SU-DHL-6 (cell line): ENCODE results near the gene TANGO2.

Experiments used
- H2AFZ ChIP-seq: fragments of 200-600 bp; sonication (generic); 2 replicates; pipeline ENCODE4 v1.6.1; 2014; ENCODE audit warnings: low read depth, mild to moderate bottlenecking, moderate library complexity, mixed read lengths, antibody characterized with exemption, low read length; ENCODE audit not compliant: severe bottlenecking
- H3F3A ChIP-seq: fragments of 200-600 bp; shearing (Covaris generic); 2 replicates; pipeline ENCODE4 v1.6.0; 2016; ENCODE audit warnings: antibody characterized with exemption, mild to moderate bottlenecking; ENCODE audit not compliant: insufficient read depth
- H3K27ac ChIP-seq: fragments of 200-600 bp; sonication (generic); 2 replicates; pipeline ENCODE4 v1.5.1; 2016; ENCODE audit warnings: low read depth, mild to moderate bottlenecking, low read length, moderate library complexity, mixed read lengths
- H3K27me3 ChIP-seq: fragments of 200-600 bp; sonication (generic), shearing (Covaris generic); 2 replicates; pipeline ENCODE4 v1.6.0; 2014; ENCODE audit warnings: mild to moderate bottlenecking, low read length
- H3K36me3 ChIP-seq: fragments of 200-600 bp; sonication (generic); 2 replicates; pipeline ENCODE4 v1.6.1; 2014; ENCODE audit warnings: mild to moderate bottlenecking, low read length, mixed read lengths
- H3K4me2 ChIP-seq: fragments of 300-600, 200-600 bp; shearing (Covaris generic), sonication (generic); 2 replicates; pipeline ENCODE4 v1.6.0; 2014; ENCODE audit warnings: low read length, low read depth, mild to moderate bottlenecking; ENCODE audit not compliant: poor library complexity, severe bottlenecking
- H3K4me3 ChIP-seq: fragments of 200-600 bp; sonication (generic); 2 replicates; pipeline ENCODE4 v1.5.1; 2014; ENCODE audit warnings: antibody characterized with exemption, low read length, mild to moderate bottlenecking, mixed read lengths; ENCODE audit not compliant: insufficient read depth, poor library complexity, severe bottlenecking
- H3K79me2 ChIP-seq: fragments of 200-600 bp; sonication (generic); 2 replicates; pipeline ENCODE4 v1.6.1; 2014; ENCODE audit warnings: mild to moderate bottlenecking, low read length, moderate library complexity; ENCODE audit not compliant: insufficient read depth
- H3K9ac ChIP-seq: fragments of 200-600 bp; sonication (generic); 2 replicates; pipeline ENCODE4 v1.7.0; 2014; ENCODE audit warnings: mild to moderate bottlenecking, low read length
- H3K9me2 ChIP-seq: fragments of 200-600 bp; sonication (generic); replicated peaks from 2 replicates; pipeline ENCODE4 v1.6.1; 2014; ENCODE audit warnings: low read length; ENCODE audit not compliant: insufficient read depth
- H3K9me3 ChIP-seq: fragments of 200-600 bp; sonication (generic); 2 replicates; pipeline ENCODE4 v1.6.1; 2014; ENCODE audit warnings: low read length, mixed read lengths; ENCODE audit not compliant: insufficient read depth
- H4K20me1 ChIP-seq: fragments of 200-600 bp; sonication (generic); 2 replicates; pipeline ENCODE4 v1.6.1; 2014; ENCODE audit warnings: low read depth, mild to moderate bottlenecking, antibody characterized with exemption, low read length, moderate library complexity, mixed read lengths
- CTCF ChIP-seq: fragments of 200-600 bp; sonication (generic); IDR thresholded peaks from one replicate; pipeline ENCODE4 v1.5.1; 2017; ENCODE audit warnings: antibody characterized with exemption, mild to moderate bottlenecking, low read length, moderate library complexity; ENCODE audit not compliant: insufficient read depth, poor library complexity, severe bottlenecking
- EZH2phosphoT487 ChIP-seq: fragments of 200-600 bp; sonication (generic), shearing (Covaris generic); conservative IDR thresholded peaks from 2 replicates; pipeline ENCODE4 v1.6.1; 2018; ENCODE audit warnings: mild to moderate bottlenecking, antibody characterized with exemption, low read length, moderate library complexity, mixed read lengths

The TANGO2 gene

GRCh38 chr22:20105456-20106204, 84.7 kb downstream of the TANGO2 start:
- Histone ChIP-seq H3K4me3 (no peak overlapping the region), H3K9me2 (no peaks in the 10 kb centered on the region), H3K9me3 (no peaks in the 10 kb centered on the region), H3K27me3 (no peaks in the 10 kb centered on the region), H3K27ac (no peak overlapping the region), H3K4me2 (no peak overlapping the region), H3K9ac (no peak overlapping the region), H3F3A (peaks cover 5% of the 10 kb centered on the region), H4K20me1 (no peaks in the 10 kb centered on the region), H2AFZ (no peak overlapping the region), H3K36me3 (no peaks in the 10 kb centered on the region), H3K79me2 (no peaks in the 10 kb centered on the region)
- TF ChIP-seq EZH2phosphoT487 (no peak), CTCF (no peak)

- Histone ChIP-seq H3K9me3 (no peaks in the 10 kb centered on the region), H4K20me1 (no peaks in the 10 kb centered on the region), H3K9me2 (no peaks in the 10 kb centered on the region), H3K9ac (no peak overlapping the region), H3K27me3 (no peaks in the 10 kb centered on the region), H3K4me2 (no peak overlapping the region), H3F3A (peaks cover 12% of the 10 kb centered on the region), H3K4me3 (no peak overlapping the region), H2AFZ (no peak overlapping the region), H3K36me3 (no peaks in the 10 kb centered on the region), H3K79me2 (no peaks in the 10 kb centered on the region), H3K27ac (no peak overlapping the region)
- TF ChIP-seq EZH2phosphoT487 (no peak), CTCF (no peak)
These were observed 85.4 kb downstream of the TANGO2 start for GRCh38 chr22:20106205-20106848.

DNA sequence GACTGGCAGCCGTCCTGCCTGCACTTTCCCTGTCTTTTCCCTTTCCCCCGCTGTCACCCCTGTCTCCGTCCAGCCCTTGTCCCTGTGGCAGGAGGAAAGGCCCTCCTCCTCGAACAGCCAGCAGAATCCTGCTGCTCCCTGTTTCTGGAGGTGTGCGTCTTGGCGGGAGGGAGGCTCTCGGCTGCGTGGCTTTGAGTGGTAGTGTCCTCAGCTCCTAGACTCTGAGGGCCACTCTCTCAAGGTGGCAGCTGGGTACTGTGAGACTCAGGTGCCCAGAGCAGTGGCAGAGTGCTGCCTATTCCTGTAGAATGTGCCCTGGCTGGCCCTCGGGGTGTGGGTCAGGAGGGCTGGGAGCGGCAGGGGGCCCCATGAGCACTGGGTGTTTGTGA, 85.9 kb downstream of the TANGO2 start:
- no peaks in the 10 kb centered on the region for H4K20me1 ChIP-seq
- peaks cover 12% of the 10 kb centered on the region for H3F3A ChIP-seq
- H3K27me3 ChIP-seq, result no peaks in the 10 kb centered on the region
- H3K4me3 ChIP-seq, result no peak overlapping the region
- H3K9ac ChIP-seq, result no peak overlapping the region
- no peaks in the 10 kb centered on the region for H3K36me3 ChIP-seq
- H3K9me3 ChIP-seq, result no peaks in the 10 kb centered on the region
- TF ChIP-seq EZH2phosphoT487 (no peak), CTCF (no peak)
- no peak overlapping the region for H3K4me2 ChIP-seq
- no peak overlapping the region for H3K27ac ChIP-seq
- H3K9me2 ChIP-seq, result no peaks in the 10 kb centered on the region
- H3K79me2 ChIP-seq, result no peaks in the 10 kb centered on the region
- H2AFZ ChIP-seq, result no peak overlapping the region
